ENCODE results near the gene ITGB5.
"Not testable (repeated sequence)": the region's sequence is repeated elsewhere in the genome, so short reads cannot be mapped to it uniquely, and the experiment has no call there.

ITGB5 gene

DNA sequence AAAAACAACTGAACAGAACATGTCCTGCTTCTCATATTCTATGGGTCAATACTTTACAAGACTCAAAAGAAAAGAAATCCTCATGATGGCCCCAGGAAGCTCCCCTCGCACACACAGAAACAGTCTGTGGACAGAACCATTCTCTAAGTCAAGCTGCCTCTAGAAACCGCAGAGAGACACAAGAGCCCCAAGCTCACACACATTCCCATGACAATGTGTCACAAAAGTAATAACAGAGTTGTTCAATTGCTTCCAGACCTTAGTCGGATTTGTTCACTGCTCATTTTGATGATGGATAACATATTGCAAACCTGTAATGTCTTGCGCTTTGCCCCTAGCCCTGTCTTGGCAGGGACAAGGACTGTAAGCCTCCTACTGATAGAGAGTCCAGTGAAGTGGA, 96.0 kb downstream of the ITGB5 start:
- DNase-seq (ENCODE audit: low read depth in 2 of 2, low spot score in 1 of 2), result no peak

DNA sequence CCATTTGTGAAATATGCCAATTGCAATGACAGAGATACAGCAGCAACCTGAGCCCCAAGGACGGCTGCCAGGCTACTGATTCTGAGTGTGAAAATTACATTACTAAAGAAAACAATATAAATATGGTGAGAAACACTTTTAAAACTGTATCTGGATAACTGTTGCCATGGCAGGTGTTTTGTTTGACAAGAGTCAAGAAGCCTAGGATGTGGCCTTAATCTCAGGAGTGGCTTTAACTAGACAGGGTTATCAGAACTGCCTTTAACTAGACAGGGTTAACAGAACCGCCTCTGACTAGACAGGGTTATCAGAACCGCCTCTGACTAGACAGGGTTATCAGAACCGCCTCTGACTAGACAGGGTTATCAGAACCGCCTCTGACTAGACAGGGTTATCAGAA, 98.1 kb downstream of the ITGB5 start:
- DNase-seq (ENCODE audit: low read depth in 2 of 2, low spot score in 1 of 2), result not testable (repeated sequence)

DNA sequence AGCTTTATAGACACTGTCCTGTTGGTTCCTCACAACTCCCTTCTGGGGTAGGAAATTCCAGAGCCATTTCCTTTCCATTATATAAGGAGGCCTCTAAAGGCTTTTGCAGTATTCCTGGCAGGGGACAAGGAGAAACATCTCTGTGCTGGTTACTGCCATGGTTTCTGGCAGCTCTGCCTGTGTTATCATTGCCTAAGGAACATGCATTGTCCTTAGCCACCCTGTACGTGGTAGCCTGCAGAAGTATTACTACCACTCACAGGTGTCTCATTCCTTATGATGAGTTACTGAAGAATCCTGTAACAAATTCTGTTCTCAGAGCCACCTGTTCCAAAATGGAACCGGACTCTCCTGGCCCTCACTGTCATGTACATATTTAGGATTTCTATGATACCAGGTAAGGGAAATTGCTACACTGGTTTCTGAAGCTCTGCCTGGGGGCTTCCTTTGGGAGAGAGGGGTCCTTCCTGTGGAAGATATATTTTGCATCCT, 98.9 kb downstream of the ITGB5 start:
- DNase-seq (ENCODE audit: low read depth in 2 of 2, low spot score in 1 of 2), result no peak

DNA sequence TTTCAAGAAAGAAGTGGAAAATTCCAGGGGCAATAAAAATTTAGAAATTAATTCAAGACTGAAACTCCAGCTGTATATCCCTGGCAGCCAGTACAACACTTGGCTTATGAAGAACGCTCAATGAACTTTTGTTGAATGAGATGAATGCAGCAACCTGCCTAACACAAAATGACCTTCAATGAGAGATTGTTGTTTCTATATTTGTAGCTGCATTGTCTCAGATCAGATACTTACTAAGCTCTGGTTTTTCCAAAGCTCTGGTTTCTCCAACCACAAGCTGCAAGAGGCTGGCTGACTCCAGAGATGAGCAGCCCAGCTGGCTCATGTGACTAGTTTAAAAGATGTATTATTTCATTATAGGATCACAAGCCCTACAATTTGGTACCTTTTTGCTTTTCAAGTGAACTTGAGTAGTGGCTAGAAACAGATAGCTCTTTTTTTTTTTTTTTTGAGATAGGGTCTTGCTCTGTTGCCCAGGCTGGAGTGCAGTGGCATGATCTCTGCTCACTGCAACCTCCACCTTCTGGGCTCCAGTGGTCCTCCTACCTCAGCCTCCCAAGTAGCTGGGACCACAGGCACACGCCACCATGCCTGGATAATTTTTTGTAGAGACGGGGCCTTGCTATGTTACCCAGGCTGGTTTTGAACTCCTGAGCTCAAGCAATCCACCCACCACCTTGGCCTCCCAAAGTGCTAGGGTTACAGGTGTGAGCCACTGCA, 99.5 kb downstream of the ITGB5 start:
- no peak for DNase-seq (ENCODE audit: low read depth in 2 of 2, low spot score in 1 of 2)

DNA sequence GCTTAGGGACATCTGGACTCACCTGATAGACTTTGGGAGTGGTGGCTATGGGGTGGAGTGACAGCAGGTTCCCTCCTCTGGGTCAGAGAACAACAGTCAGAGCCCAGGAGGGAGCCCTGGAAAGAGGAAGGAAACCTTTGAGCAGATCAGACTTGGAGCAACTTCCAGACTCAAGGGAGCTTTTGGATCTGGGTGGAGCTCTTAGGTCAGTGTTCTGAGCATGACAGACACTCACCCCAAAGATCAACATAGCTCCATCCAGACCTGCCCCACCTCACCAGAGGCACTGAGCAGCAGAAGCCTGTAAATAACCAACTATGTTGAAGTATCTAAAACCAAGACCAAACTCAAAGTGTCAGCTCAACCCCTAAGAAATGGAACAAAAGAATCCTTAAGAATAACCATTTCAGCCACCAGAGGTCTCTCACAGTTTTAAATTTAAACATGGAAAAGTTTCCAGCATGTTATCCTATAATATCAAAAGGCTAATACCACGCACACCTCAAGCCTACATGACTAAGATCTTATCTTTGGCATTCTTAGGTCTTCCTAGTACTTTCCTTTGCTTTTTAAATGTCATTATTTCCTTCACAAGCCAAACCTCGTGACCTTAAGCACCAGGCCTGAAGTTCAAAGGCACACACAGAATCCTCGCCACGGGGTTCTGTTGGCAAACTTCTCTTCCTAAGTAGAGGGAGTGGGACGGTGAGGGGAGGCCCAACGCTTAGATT, 100.5 kb downstream of the ITGB5 start:
- DNase-seq (ENCODE audit: low read depth in 2 of 2, low spot score in 1 of 2), result no peak

DNA sequence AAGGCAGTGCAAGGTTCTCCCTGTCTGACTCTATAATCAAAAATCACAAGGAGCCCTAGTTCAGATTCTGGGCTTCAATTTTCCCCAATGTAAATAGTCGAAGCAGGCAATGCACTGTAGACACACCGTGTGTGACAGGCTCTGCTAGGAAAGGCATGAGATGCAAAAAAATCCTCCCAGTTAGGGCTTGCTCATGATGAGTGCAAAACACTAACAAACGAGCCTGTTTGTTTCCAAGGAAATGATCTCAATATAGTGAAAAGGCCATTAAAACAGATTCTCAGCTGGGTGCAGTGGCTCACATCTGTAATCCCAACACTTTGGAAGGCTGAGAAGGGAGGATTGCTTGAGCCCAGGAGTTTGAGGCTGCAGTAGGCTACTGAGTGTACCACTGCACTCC, 101.2 kb downstream of the ITGB5 start:
- no peak for DNase-seq (ENCODE audit: low read depth in 2 of 2, low spot score in 1 of 2)

DNA sequence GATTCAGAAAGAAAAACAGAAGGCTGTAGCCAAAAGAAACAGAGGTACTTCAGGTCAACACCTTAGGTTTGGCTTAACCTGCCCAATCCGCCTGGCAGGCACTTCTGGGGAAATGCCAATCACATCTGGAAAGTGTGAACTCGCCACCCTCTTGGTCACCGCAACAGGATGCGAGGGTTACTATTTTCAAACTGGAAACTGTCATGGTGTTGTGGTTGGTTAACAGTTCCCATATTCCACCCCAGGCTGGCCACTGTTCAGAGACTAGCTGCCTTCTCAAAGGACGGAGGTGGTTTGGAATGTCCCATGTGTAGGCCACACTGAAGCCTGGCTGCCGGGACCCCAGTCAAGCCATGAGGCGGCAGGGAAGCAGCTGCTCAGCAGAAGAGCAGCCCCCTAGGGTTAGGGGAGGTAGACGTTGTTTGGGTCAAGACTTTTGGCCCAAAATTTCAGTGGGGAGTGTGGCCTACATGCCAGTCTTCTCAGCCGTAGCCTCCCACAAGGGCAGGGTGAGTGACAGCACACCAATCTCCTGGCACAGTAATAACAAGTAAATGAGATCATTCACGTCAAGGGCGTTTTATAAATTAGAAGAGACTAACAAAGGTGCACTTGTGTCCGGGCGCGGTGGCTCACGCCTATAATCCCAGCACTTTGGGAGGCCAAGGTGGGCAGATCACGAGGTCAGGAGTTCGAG, 102.3 kb downstream of the ITGB5 start:
- no peak for DNase-seq (ENCODE audit: low read depth in 2 of 2, low spot score in 1 of 2)

DNA sequence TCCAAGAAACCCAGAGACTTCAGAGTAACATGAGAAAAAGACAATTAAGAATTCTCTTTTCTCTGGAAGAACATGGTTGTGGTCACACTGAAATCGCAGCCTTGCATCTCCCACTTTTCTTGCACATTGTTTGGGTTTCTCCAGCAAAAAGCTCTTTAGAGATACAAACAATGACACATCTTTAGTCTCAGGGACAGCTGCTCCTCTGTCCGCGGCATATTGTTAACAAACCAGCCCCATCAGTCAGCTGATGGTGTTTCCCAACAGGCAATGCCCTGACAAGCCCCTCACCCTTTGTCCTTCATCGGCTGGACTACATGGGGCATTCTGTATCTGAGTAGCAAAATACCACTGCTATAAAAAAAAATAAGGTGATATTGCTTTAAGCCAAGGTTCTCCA, 103.5 kb downstream of the ITGB5 start:
- no peak for DNase-seq (ENCODE audit: low read depth in 2 of 2, low spot score in 1 of 2)

DNA sequence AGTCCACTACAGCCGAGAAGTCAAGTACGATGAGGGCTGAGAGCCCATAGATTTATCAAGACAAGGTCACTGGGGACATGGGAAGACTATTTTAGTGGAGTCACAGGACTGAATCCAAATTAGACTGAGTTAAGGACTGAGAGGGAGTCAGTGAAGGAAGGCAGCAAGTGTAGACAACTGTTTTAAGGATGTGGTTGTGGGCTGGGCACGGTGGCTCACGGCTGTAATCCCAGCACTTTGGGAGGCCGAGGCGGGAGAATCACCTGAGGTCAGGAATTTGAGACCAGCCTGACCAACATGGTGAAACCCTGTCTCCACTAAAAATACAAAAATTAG, 104.8 kb downstream of the ITGB5 start:
- DNase-seq (ENCODE audit: low read depth in 2 of 2, low spot score in 1 of 2), result not testable (repeated sequence)

DNA sequence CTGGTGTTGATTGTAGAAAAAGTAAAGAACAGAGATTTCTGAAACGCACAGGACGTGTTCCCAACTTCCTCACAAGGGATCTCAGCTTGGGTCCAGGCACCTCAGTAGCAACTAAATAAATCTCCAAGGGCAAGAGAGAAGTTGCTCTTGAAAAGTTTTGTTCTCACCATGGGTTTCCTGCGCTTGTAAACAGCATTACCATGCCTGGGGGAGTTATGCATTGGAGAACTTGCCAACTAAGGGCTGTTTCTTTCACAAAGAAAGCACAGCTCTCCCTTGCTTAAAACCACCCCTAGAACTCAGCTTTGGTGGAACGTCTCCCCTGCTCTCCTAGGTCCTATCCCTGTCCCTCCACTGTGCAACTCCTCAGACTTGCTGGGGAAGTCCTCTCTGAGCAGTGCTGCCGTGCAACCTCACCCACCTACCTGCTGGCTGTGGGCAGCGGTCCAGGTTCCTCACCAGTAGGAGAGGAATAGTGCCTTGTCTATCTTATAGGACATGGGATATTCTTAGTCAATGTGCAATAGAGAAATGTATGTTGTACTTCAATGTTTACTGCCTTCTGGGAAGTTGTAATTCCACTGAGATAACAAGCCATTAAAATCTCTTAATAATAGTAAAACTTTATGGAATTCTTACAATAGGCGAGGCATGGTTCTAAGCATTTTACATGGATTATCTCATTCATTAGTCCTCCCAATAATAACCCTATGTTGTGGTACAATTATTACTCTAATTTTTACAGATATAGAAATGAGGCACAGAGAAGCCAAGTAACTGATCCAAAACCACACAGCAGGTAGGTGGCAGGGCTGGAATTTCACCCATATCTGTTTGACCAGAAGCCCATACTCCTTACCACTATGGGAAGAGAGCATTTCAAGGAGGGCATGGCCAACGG, 105.4 kb downstream of the ITGB5 start:
- DNase-seq (ENCODE audit: low read depth in 2 of 2, low spot score in 1 of 2), result no peak

DNA sequence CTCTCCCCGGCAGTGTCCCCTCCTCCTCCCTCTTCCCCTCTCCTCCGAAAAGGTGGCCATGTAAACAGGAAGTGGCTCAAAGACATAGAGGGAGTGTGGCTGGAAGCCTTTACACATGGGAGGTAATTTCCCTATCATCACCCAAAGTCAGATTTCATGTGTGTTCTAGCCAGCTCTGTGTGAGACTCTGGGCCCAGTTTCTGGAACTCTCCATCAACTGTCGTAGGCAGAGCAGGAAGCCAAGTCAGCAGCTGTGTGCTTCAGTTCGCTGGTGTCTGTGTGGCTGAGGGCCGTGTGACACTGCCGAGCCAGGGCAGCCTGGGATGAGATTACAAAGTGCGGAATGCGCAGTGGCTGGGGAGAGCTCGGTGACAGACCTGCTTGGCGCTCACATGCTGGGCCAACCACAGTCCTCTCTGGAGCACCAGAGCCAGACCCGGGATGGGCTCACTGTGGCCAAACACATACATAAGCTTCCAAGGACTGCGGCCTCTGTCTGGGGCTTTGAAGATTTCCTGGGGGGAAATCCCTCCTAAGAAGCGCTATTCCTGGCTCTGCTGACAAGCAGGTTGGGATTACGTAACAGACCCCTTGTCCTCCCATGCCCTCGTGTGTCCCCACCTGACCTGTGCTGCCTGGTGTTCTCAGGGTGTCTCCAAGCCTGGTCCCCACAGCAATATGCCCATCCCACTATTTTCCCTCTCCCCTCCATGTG, 106.2 kb downstream of the ITGB5 start:
- no peak for DNase-seq (ENCODE audit: low read depth in 2 of 2, low spot score in 1 of 2)

DNA sequence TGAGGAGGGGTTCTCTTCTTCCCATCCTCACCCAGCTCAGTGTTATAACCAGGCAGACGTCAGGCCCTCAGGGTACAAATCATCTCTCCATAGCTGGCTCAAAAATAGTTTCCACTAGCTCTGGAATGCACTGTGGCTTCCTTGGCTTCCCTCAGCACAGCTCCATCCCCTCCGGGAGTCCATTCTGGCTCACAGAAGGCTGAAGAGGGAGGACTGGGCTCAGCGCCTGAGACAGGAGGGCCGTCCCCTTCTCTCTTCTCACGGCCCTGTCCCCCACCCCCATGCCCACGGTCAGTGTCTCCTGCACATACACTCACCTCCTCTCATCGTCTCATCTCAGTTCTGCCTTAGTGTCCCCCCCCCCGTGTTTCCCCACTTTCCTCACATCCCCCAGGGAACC, 106.8 kb downstream of the ITGB5 start:
- no peak for DNase-seq (ENCODE audit: low read depth in 2 of 2, low spot score in 1 of 2)

DNA sequence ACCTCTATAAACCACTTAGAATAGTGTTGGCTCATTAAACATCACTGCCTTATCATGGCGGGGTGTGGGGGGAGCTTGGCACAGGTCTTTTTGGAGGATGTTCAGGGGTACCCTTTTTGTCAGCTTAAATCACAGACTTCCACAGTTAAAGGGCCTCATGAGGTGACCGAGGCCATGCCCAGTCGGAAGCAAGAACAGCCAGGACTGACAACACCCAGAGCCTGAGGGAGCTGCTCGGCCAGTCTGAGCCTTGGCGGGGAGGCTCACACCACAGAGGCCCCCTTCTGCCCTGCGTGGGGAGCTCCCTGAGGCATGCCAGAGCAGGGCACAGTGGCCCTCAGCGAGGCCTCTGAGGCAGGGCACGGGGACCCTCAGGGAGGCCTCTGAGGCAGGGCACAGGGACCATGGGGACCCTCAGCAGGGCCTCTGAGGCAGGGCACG, 107.4 kb downstream of the ITGB5 start:
- no peak for DNase-seq (ENCODE audit: low read depth in 2 of 2, low spot score in 1 of 2)

DNA sequence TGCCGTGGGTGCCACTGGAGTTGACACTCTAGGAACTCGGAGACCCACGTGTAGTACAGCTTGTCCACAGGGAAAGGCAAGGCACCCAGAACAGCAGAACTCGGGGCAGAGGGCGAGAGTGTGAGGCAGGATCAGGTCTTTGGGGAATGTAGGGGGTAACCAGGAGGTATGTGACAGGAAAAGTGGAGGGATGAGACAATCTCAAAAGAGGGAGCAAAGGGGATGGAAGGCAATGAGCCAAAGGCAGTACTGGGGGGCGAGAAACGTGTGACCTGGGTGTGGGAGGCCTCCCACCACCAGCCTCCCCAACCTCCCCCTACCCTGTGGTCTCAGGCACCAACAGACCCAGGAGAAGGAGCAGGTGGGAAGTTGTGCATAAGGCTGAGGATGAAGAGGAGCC, 108.0 kb downstream of the ITGB5 start:
- DNase-seq (ENCODE audit: low read depth in 2 of 2, low spot score in 1 of 2), result no peak

DNA sequence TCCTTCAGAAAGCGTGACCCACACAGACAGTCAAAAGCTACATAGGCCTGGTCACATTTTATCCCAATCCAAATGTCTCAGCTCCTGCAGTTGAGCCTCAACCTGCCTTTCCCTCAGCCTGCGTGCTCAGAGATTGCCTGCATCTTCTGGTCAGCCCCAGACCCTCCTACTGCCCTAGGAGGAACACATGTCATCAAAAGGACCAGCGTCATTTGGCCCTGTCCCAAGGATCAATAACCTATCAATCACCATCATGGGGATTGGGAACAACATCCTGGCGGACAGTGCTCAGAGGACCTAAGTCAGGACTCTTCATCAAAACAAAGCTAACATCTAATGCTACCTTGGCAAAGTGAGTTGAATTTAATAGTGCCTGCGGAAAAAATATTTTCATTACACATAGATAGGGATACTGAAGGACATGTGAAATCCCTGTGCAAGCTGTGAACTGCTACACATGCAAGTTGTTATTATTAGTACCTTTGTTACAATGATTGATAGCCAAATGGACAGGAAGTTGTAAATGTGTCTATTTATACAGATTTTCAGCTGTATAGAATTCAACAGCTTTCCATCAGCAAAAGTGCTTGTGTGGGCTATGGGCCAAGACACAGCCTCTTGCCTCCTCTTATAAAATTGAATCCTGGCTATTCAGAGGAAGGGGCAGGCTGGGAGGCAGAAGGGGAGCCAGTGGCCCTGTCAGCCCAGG, 109.2 kb downstream of the ITGB5 start:
- no peak for DNase-seq (ENCODE audit: low read depth in 2 of 2, low spot score in 1 of 2)

DNA sequence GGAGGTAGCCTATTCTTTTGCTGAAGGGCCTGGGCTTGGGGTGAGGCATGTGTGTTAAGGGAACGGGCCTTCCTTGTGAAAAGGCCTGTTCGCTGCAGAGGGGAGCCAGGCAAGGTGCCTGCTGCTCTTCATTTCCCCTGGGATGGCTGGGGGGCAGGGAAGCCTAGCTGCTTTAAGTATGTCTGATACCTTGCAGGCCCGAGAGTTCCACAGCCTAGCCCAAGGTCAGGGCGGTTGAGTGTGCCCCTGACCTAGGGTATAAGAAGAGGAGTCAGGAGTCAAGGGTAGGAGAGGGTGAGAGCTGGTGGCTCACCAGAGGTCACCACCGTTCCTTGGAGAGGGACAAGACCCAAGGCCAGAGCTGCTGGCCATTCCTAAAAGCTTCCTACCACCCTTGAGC, 110.3 kb downstream of the ITGB5 start:
- no peak for DNase-seq (ENCODE audit: low read depth in 2 of 2, low spot score in 1 of 2)

DNA sequence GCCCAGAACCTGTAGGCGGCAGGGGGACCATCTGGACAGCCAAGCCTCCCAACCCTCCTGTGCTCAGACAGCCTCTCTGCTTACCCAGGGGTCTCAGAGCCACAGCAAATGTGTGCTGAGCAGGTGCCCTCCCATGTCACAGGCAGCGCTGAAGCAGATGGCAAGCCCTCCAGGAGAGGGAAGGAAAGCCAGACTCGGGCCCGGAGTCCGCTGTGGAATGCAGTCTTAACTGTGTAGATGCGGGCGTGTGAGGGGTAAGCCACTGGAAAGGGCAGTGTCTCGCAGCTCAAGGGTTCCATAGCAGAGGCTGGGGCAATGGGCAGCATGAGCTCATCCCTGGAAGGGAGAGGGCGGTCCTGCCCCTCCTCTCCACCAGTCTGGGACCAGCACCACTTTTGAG, 111.3 kb downstream of the ITGB5 start:
- no peak for DNase-seq (ENCODE audit: low read depth in 2 of 2, low spot score in 1 of 2)

DNA sequence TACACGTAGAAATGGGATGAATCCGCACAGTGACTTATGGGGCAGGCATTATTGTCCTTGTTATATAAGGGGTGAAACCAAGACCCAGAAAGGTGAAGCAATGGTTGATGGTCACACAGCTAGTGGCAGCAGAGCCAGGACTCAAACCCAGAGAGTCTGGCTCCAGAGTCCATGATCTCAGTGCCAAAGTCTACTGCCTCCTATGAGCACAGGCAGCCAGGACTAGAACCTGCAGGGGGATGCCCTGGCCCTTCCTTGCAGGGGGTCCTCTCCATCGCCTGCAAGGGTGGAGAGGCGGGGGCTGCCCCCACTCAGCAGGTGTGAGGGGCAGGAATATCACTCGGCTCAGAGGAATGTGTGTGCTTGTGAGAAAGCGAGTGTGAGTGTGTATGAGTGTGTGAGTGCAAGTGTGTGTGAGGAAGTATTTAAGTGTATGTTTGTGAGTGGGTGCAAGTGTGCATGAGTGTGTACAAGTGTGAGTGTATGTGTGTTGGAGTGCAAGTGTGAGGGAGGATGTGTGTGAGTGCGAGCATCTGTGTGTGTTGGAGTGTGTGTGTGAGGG, 112.2 kb downstream of the ITGB5 start:
- DNase-seq (ENCODE audit: low read depth in 2 of 2, low spot score in 1 of 2), result no peak

DNA sequence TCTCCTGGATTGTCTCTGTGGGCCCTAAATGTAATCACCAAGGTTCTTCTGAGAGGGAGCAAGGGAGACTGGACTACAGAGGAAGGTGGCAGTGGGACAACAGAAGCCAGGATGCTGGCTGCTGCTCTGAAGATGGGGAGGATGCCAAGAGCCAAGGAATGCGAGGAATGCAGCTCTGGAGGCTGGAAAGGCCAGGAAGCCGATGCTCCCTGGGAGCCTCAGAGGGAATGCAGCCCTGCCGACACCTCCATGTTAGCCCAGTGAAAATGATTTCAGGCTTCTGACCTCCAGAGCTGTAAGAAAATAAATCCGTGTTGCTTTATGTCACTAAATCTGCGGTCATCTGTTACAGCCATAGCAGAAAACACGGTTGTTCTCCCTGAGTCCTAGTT, 112.8 kb downstream of the ITGB5 start:
- no peak for DNase-seq (ENCODE audit: low read depth in 2 of 2, low spot score in 1 of 2)

Data from stimulated activated CD8-positive, alpha-beta memory T cell treated with anti-CD3 and anti-CD28 coated beads, Interleukin-4, amount 100 ng/mL, for 4 hours (primary cell).